Karpas-422 (cell line): ENCODE measurements around the gene EPHX1. TPM values are rescaled to one million over a fixed set of nuclear protein-coding genes. Genes with fewer than 3 reads are reported as not detected.
"Not testable (repeated sequence)": the region's sequence is repeated elsewhere in the genome, so short reads cannot be mapped to it uniquely, and the experiment has no call there.

Experiments used
- DNase-seq: peaks from one replicate; pipeline ENCODE4 v3.0.0-alpha.2; 2015
- H2AFZ ChIP-seq: fragments of 200-600 bp; sonication (generic); 2 replicates; pipeline ENCODE4 v1.6.1; 2014; ENCODE audit warnings: antibody characterized with exemption, low read length, mixed read lengths
- H3K27ac ChIP-seq: fragments of 200-600 bp; sonication (generic); 2 replicates; pipeline ENCODE4 v1.5.1; 2014; ENCODE audit warnings: mild to moderate bottlenecking, low read length, moderate library complexity
- H3K27me3 ChIP-seq: fragments of 200-600 bp; sonication (generic); 2 replicates; pipeline ENCODE4 v1.6.1; 2014; ENCODE audit warnings: low read length, mixed read lengths
- H3K36me3 ChIP-seq: fragments of 200-600 bp; sonication (generic); 2 replicates; pipeline ENCODE4 v1.6.1; 2014; ENCODE audit warnings: low read length, mixed read lengths; ENCODE audit not compliant: insufficient read depth
- H3K4me1 ChIP-seq: fragments of 200-600 bp; sonication (generic); 2 replicates; pipeline ENCODE4 v1.6.1; 2014; ENCODE audit warnings: mild to moderate bottlenecking, low read length, mixed read lengths
- H3K4me2 ChIP-seq: fragments of 200-600 bp; sonication (generic); 2 replicates; pipeline ENCODE4 v1.6.1; 2014; ENCODE audit warnings: low read length, low read depth, mild to moderate bottlenecking; ENCODE audit not compliant: poor library complexity, severe bottlenecking
- H3K4me3 ChIP-seq: fragments of 200-600 bp; sonication (generic); 2 replicates; pipeline ENCODE4 v1.5.1; 2014; ENCODE audit warnings: mild to moderate bottlenecking, antibody characterized with exemption, low read length, mixed read lengths
- H3K79me2 ChIP-seq: fragments of 200-600 bp; sonication (generic); 2 replicates; pipeline ENCODE4 v1.6.1; 2014; ENCODE audit warnings: mild to moderate bottlenecking, low read length, mixed read lengths
- H3K9ac ChIP-seq: fragments of 200-600 bp; sonication (generic); 2 replicates; pipeline ENCODE4 v1.6.0; 2014; ENCODE audit warnings: low read length
- H3K9me2 ChIP-seq: fragments of 200-600 bp; sonication (generic), shearing (Covaris generic); replicated peaks from 2 replicates; pipeline ENCODE4 v1.6.0; 2014; ENCODE audit warnings: mild to moderate bottlenecking, low read length, moderate library complexity; ENCODE audit not compliant: insufficient read depth
- H3K9me3 ChIP-seq: fragments of 300-700, 200-600 bp; sonication (generic); 2 replicates; pipeline ENCODE4 v1.6.1; 2014; ENCODE audit warnings: low read length, mixed read lengths
- H4K20me1 ChIP-seq: fragments of 200-600 bp; sonication (generic); 2 replicates; pipeline ENCODE4 v1.6.1; 2014; ENCODE audit warnings: mild to moderate bottlenecking, antibody characterized with exemption, low read length, low read depth; ENCODE audit not compliant: insufficient read depth
- total RNA-seq: library from RNA; depleted of rRNA; stranded (reverse); fragments of >200 nt; shearing (Covaris generic); gene quantifications from 2 replicates; pipeline ENCODE4 v1.2.3, GENCODE V29; 2014; ENCODE audit warnings: low replicate concordance

The EPHX1 gene
- total RNA-seq, 1 experiment from 2014 or later: 0.63 TPM

- Histone ChIP-seq H2AFZ (no peak overlapping the region), H3K36me3 (no peaks in the 10 kb centered on the region), H3K79me2 (no peaks in the 10 kb centered on the region), H3K4me3 (no peak overlapping the region), H3K4me1 (peaks cover 16% of the 10 kb centered on the region), H3K4me2 (no peak overlapping the region), H3K9ac (no peak overlapping the region), H3K27me3 (no peaks in the 10 kb centered on the region), H3K27ac (no peak overlapping the region), H3K9me3 (no peaks in the 10 kb centered on the region), H3K9me2 (no peaks in the 10 kb centered on the region), H4K20me1 (no peaks in the 10 kb centered on the region)
- no peak for DNase-seq
These were observed 75.4 kb downstream of the EPHX1 start for GRCh38 chr1:225885336-225885735.

DNA sequence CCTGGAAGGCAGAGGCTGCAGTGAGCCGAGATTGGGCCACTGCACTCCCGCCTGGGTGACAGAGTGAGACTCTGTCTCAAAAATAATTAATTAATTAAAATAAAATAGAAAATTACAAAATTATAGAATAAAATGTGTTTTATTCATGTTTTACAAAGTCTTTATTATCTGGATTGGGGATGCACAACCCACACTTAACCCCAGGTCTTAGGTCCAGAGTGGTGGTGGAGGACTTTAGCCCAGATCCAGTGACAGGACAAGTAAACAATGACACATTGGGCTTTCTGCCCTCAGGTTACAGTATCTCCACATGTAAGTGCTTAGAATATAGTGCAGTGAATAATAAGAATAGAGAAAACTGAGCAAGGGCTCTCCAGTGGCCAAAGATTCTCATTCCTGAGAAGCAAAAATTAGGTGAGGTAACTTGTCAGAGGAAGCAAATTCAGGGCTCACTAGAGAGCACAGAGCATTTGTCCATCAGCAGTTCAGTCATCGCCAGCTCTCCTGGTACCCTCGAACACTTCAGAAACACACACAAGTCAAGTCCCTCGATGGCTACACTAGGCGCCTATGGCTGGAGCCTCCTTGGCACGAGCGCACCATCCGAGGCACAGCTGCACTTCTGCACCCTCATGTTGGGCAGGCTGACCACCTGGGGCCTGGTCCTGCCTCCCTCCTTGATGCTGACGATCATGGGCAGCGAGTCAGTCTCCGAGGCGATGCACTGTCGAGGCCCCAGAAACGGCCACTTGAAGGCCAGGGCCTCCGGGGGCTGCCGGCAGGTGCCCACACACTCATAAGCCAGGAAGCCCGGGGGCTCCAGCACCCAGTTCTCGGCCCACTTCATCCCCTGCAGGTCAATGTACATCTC lies 76.5 kb downstream of the EPHX1 start:
- Histone ChIP-seq H3K9me3 (no peaks in the 10 kb centered on the region), H3K4me1 (peaks cover 15% of the 10 kb centered on the region), H3K4me3 (no peak overlapping the region), H3K4me2 (no peak overlapping the region), H3K9ac (no peak overlapping the region), H3K9me2 (no peaks in the 10 kb centered on the region), H3K27ac (no peak overlapping the region), H4K20me1 (no peaks in the 10 kb centered on the region), H3K79me2 (no peaks in the 10 kb centered on the region), H3K36me3 (no peaks in the 10 kb centered on the region), H3K27me3 (no peaks in the 10 kb centered on the region), H2AFZ (no peak overlapping the region)
- DNase-seq: no peak

DNA sequence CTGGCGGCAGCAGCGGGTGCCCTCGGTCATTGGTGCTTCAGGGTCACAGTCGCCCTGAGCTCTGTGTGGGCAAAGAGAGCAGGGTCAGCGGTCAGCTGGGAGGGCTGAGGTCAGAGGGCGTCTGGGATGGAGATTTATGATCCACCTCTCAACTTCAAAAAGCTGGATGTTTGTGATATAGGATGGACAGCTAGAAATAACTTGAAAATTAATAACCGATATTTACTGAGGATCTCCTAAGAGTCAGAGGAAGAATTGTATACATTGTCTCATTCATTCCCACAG lies 77.0 kb downstream of the EPHX1 start:
- H3K27ac ChIP-seq: no peak overlapping the region
- H3K79me2 ChIP-seq: no peaks in the 10 kb centered on the region
- no peaks in the 10 kb centered on the region for H3K9me3 ChIP-seq
- no peaks in the 10 kb centered on the region for H3K27me3 ChIP-seq
- no peak for DNase-seq
- no peak overlapping the region for H2AFZ ChIP-seq
- H3K9me2 ChIP-seq: no peaks in the 10 kb centered on the region
- no peak overlapping the region for H3K4me3 ChIP-seq
- H3K36me3 ChIP-seq: no peaks in the 10 kb centered on the region
- H3K4me2 ChIP-seq: no peak overlapping the region
- H4K20me1 ChIP-seq: no peaks in the 10 kb centered on the region
- peaks cover 9% of the 10 kb centered on the region for H3K4me1 ChIP-seq
- H3K9ac ChIP-seq: no peak overlapping the region

GRCh38 chr1:225887554-225888288 lies 77.8 kb downstream of the EPHX1 start:
- H2AFZ ChIP-seq, H3K27me3 ChIP-seq, H4K20me1 ChIP-seq, H3K4me3 ChIP-seq, H3K9ac ChIP-seq, H3K4me1 ChIP-seq, H3K9me2 ChIP-seq, DNase-seq, H3K9me3 ChIP-seq, H3K79me2 ChIP-seq, H3K4me2 ChIP-seq, H3K27ac ChIP-seq, H3K36me3 ChIP-seq: not testable (repeated sequence)

DNA sequence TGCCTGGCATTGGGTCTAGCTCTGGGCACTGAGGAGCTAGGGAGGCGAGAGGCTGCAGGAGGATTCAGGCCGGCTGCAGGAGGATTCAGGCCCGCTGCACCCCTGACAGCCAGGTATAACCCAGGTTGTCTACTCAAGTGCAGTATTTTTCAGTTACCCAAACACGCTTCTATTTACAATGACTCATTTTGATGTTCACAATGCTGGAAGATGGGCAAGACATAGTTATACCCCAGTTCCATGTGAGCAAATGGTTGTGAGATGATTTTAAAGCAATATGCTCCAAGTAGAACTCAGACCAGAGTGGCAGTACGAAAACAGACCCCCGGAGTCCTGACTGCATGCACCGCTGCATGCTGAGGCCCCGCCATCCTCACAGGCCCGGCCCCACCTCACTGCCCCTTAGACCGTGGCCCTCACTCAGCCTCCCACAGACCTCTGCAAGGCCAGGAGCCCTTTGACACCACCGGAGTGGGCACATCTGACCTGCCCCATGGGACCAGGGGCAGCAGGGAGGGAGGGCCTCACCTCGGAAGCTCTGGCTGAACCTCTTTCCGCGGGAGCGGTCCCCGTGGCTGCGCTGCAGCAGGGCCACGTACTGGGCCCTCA lies 78.5 kb downstream of the EPHX1 start:
- no peaks in the 10 kb centered on the region for H3K9me2 ChIP-seq
- no peak overlapping the region for H2AFZ ChIP-seq
- no peak overlapping the region for H3K4me2 ChIP-seq
- DNase-seq: no peak
- H3K27ac ChIP-seq: no peak overlapping the region
- H3K9me3 ChIP-seq: no peaks in the 10 kb centered on the region
- no peak overlapping the region for H3K9ac ChIP-seq
- no peaks in the 10 kb centered on the region for H3K27me3 ChIP-seq
- H3K4me1 ChIP-seq: no peaks in the 10 kb centered on the region
- H3K79me2 ChIP-seq: no peaks in the 10 kb centered on the region
- H4K20me1 ChIP-seq: no peaks in the 10 kb centered on the region
- no peak overlapping the region for H3K4me3 ChIP-seq
- no peaks in the 10 kb centered on the region for H3K36me3 ChIP-seq

- DNase-seq: no peak
- Histone ChIP-seq H3K4me2 (no peak within 1 kb of the TSS), H3K79me2 (no peaks in the 10 kb centered on the region), H3K27ac (no peak within 1 kb of the TSS), H3K9ac (no peak within 1 kb of the TSS), H2AFZ (no peak within 1 kb of the TSS), H3K36me3 (no peaks in the 10 kb centered on the region), H3K9me2 (no peaks in the 10 kb centered on the region), H4K20me1 (no peaks in the 10 kb centered on the region), H3K4me3 (no peak within 1 kb of the TSS), H3K9me3 (no peaks in the 10 kb centered on the region), H3K4me1 (no peaks in the 10 kb centered on the region), H3K27me3 (no peaks in the 10 kb centered on the region)
These were observed 79.1 kb downstream of the EPHX1 start, which contains the start of gene LEFTY1 for GRCh38 chr1:225888898-225889601. Gene LEFTY1 (minus strand): TSS chr1:225889146. CDS start chr1:225889066, 80 bp downstream.

GRCh38 chr1:225889743-225890142 lies 79.8 kb downstream of the EPHX1 start:
- Histone ChIP-seq H3K79me2 (no peaks in the 10 kb centered on the region), H3K27ac (no peak overlapping the region), H3K36me3 (no peaks in the 10 kb centered on the region), H3K9me3 (no peaks in the 10 kb centered on the region), H3K27me3 (no peaks in the 10 kb centered on the region), H4K20me1 (no peaks in the 10 kb centered on the region), H3K9ac (no peak overlapping the region), H3K4me1 (no peaks in the 10 kb centered on the region), H3K4me2 (no peak overlapping the region), H2AFZ (no peak overlapping the region), H3K4me3 (no peak overlapping the region), H3K9me2 (no peaks in the 10 kb centered on the region)
- no peak for DNase-seq
